Activated T-cell treated with anti-CD3 and anti-CD28 coated beads, Interleukin-2, amount 50 U/mL, for 48 hours (primary cell): Measurements from ENCODE around the gene TBC1D22A.

ENCODE experiments used
- DNase-seq, 2 experiments: peaks; one replicate each; pipeline ENCODE4 v3.0.0-alpha.2; 2020

Gene TBC1D22A

GRCh38 chr22:47050401-47051051 is 288.1 kb downstream of the TBC1D22A start:
- no peak for DNase-seq

GRCh38 chr22:47051441-47052071 is 289.1 kb downstream of the TBC1D22A start:
- DNase-seq = no peak

GRCh38 chr22:47052236-47053012 is 290.0 kb downstream of the TBC1D22A start:
- DNase-seq = no peak

GRCh38 chr22:47053013-47053725 is 290.7 kb downstream of the TBC1D22A start:
- DNase-seq = no peak

GRCh38 chr22:47053726-47054141 is 291.3 kb downstream of the TBC1D22A start:
- no peak for DNase-seq

- DNase-seq = no peak
These were observed 292.0 kb downstream of the TBC1D22A start for GRCh38 chr22:47054231-47055072.

- no peak for DNase-seq
These were observed 292.6 kb downstream of the TBC1D22A start for GRCh38 chr22:47055073-47055355.

GRCh38 chr22:47055461-47055860 is 293.0 kb downstream of the TBC1D22A start:
- no peak for DNase-seq

GRCh38 chr22:47055921-47056320 is 293.5 kb downstream of the TBC1D22A start:
- DNase-seq = no peak

GRCh38 chr22:47056361-47056760 is 293.9 kb downstream of the TBC1D22A start:
- DNase-seq = no peak

- DNase-seq = no peak
These were observed 294.5 kb downstream of the TBC1D22A start for GRCh38 chr22:47056776-47057470.

- DNase-seq = no peak
These were observed 295.6 kb downstream of the TBC1D22A start for GRCh38 chr22:47057916-47058585.

- DNase-seq = no peak
These were observed 296.6 kb downstream of the TBC1D22A start for GRCh38 chr22:47059076-47059475.

- DNase-seq = no peak
These were observed 297.3 kb downstream of the TBC1D22A start for GRCh38 chr22:47059701-47060161.

GRCh38 chr22:47060718-47061117 is 298.3 kb downstream of the TBC1D22A start:
- DNase-seq = no peak

- DNase-seq = no peak
These were observed 298.8 kb downstream of the TBC1D22A start for GRCh38 chr22:47061226-47061625.

- DNase-seq = no peak
These were observed 299.7 kb downstream of the TBC1D22A start for GRCh38 chr22:47062126-47062525.

- DNase-seq = no peak
These were observed 300.6 kb downstream of the TBC1D22A start for GRCh38 chr22:47063071-47063509.

- no peak for DNase-seq
These were observed 301.2 kb downstream of the TBC1D22A start for GRCh38 chr22:47063606-47064005.

GRCh38 chr22:47064016-47064415 is 301.6 kb downstream of the TBC1D22A start:
- DNase-seq = no peak

- DNase-seq = no peak
These were observed 302.0 kb downstream of the TBC1D22A start for GRCh38 chr22:47064416-47064815.
